Neuronal stem cell (in vitro differentiated cells): ENCODE data around the gene PHKG2. TPM values are rescaled to one million over a fixed set of nuclear protein-coding genes. Genes with fewer than 3 reads are reported as not detected.

Source experiments
- DNase-seq: peaks from one replicate; pipeline ENCODE4 v3.0.0-alpha.2; 2013; ENCODE audit warnings: low spot score
- H2AFZ ChIP-seq: one replicate; pipeline ENCODE4 v1.6.1; 2013; ENCODE audit warnings: mild to moderate bottlenecking, low read length, inconsistent platforms
- H2AK5ac ChIP-seq: 2 replicates; pipeline ENCODE4 v1.6.1; 2013; ENCODE audit warnings: low read depth, mild to moderate bottlenecking, inconsistent platforms, low read length, moderate library complexity, mixed read lengths
- H2BK120ac ChIP-seq: 2 replicates; pipeline ENCODE4 v1.6.1; 2013; ENCODE audit warnings: low read depth, mild to moderate bottlenecking, inconsistent platforms, low read length, moderate library complexity, mixed read lengths
- H2BK12ac ChIP-seq: one replicate; pipeline ENCODE4 v1.6.1; 2013; ENCODE audit warnings: low read length, inconsistent platforms
- H2BK15ac ChIP-seq: 2 replicates; pipeline ENCODE4 v1.6.1; 2013; ENCODE audit warnings: mild to moderate bottlenecking, low read length, inconsistent platforms, mixed read lengths
- H2BK5ac ChIP-seq: one replicate; pipeline ENCODE4 v1.6.1; 2013; ENCODE audit warnings: inconsistent platforms, mild to moderate bottlenecking, low read length, moderate library complexity
- H3K14ac ChIP-seq: one replicate; pipeline ENCODE4 v1.6.1; 2013; ENCODE audit warnings: low read length, inconsistent platforms
- H3K18ac ChIP-seq: 2 replicates; pipeline ENCODE4 v1.6.1; 2013; ENCODE audit warnings: low read length, inconsistent platforms
- H3K23ac ChIP-seq: 2 replicates; pipeline ENCODE4 v1.6.1; 2013; ENCODE audit warnings: low read depth, mild to moderate bottlenecking, mixed read lengths, low read length, inconsistent platforms; ENCODE audit not compliant: poor library complexity
- H3K27ac ChIP-seq: replicated peaks from 3 replicates; pipeline ENCODE4 v1.5.1; 2013; ENCODE audit warnings: low read length, inconsistent platforms
- H3K27me3 ChIP-seq, 3 experiments: 2 replicates each; pipeline ENCODE4 v1.6.1; 2013; ENCODE audit warnings: low read length in 3 of 3, mild to moderate bottlenecking in 2 of 3, inconsistent platforms in 1 of 3, low read depth in 1 of 3, mixed read lengths in 1 of 3, moderate library complexity in 1 of 3; ENCODE audit not compliant: control insufficient read depth in 3 of 3, insufficient read depth in 3 of 3
- H3K36me3 ChIP-seq, 2 donors: replicated peaks in 1 of 2; 2 replicates each; pipeline ENCODE4 v1.6.1; 2013; ENCODE audit warnings: low read length in 2 of 2; ENCODE audit not compliant: control insufficient read depth in 2 of 2, insufficient read depth in 2 of 2
- H3K4ac ChIP-seq: 2 replicates; pipeline ENCODE4 v1.6.1; 2013; ENCODE audit warnings: inconsistent platforms, mild to moderate bottlenecking, low read length, moderate library complexity
- H3K4me1 ChIP-seq, 2 donors: 1 replicate in 1 of 2; 2 replicates in 1 of 2; pipeline ENCODE4 v1.6.1; 2013; ENCODE audit warnings: low read length in 2 of 2, low read depth in 1 of 2; ENCODE audit not compliant: control insufficient read depth in 2 of 2, insufficient read depth in 1 of 2
- H3K4me2 ChIP-seq: one replicate; pipeline ENCODE4 v1.6.1; 2013; ENCODE audit warnings: mild to moderate bottlenecking, low read length, inconsistent platforms; ENCODE audit not compliant: insufficient read depth, poor library complexity, severe bottlenecking
- H3K4me3 ChIP-seq, 2 donors: 2 replicates each; pipeline ENCODE4 v1.5.1; 2013; ENCODE audit warnings: low read length in 2 of 2, mild to moderate bottlenecking in 2 of 2, inconsistent platforms in 1 of 2, moderate library complexity in 1 of 2
- H3K79me1 ChIP-seq: one replicate; pipeline ENCODE4 v1.6.1; 2013; ENCODE audit warnings: low read depth, mild to moderate bottlenecking, inconsistent platforms, low read length, moderate library complexity
- H3K9ac ChIP-seq: one replicate; pipeline ENCODE4 v1.6.1; 2013; ENCODE audit warnings: mild to moderate bottlenecking, low read depth, low read length, inconsistent platforms; ENCODE audit not compliant: poor library complexity
- H3K9me3 ChIP-seq, 2 donors: replicated peaks in 1 of 2; 2 replicates each; pipeline versions ENCODE3 to v1.6.1; 2013; ENCODE audit warnings: low read length in 2 of 2, mild to moderate bottlenecking in 2 of 2, inconsistent platforms in 1 of 2, low read depth in 1 of 2, mixed read lengths in 1 of 2, moderate library complexity in 1 of 2; ENCODE audit not compliant: control insufficient read depth in 2 of 2, insufficient read depth in 1 of 2
- H4K8ac ChIP-seq: one replicate; pipeline ENCODE4 v1.6.1; 2013; ENCODE audit warnings: low read depth, mild to moderate bottlenecking, inconsistent platforms, low read length, moderate library complexity
- H4K91ac ChIP-seq: one replicate; pipeline ENCODE4 v1.6.1; 2013; ENCODE audit warnings: low read length, low read depth, mild to moderate bottlenecking, inconsistent platforms; ENCODE audit not compliant: poor library complexity
- WGBS, 2 donors: extraction: QIAGEN DNeasy Blood & Tissue Kit; methylation state at CpG; one replicate each; pipeline ENCODE4 v1.1.7; 2013; ENCODE audit warnings: missing lambda C conversion rate in 2 of 2, mixed read lengths in 1 of 2; ENCODE audit not compliant: insufficient read length in 2 of 2, insufficient replicate concordance in 1 of 2; ENCODE audit errors: extremely low coverage in 2 of 2; 5-methylcytosine and 5-hydroxymethylcytosine counted together
- polyA plus RNA-seq, 2 experiments: library from polyadenylated mRNA; stranded (reverse); fragments of 200-250 nt; gene quantifications; one replicate each; pipeline ENCODE4 v1.2.3, GENCODE V29; 2013

PHKG2 gene, protein sequence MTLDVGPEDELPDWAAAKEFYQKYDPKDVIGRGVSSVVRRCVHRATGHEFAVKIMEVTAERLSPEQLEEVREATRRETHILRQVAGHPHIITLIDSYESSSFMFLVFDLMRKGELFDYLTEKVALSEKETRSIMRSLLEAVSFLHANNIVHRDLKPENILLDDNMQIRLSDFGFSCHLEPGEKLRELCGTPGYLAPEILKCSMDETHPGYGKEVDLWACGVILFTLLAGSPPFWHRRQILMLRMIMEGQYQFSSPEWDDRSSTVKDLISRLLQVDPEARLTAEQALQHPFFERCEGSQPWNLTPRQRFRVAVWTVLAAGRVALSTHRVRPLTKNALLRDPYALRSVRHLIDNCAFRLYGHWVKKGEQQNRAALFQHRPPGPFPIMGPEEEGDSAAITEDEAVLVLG
- polyA plus RNA-seq (2013, experiment 1 of 2), result 22.6 TPM
- polyA plus RNA-seq (2013, experiment 2 of 2), result 21.7 TPM

DNA sequence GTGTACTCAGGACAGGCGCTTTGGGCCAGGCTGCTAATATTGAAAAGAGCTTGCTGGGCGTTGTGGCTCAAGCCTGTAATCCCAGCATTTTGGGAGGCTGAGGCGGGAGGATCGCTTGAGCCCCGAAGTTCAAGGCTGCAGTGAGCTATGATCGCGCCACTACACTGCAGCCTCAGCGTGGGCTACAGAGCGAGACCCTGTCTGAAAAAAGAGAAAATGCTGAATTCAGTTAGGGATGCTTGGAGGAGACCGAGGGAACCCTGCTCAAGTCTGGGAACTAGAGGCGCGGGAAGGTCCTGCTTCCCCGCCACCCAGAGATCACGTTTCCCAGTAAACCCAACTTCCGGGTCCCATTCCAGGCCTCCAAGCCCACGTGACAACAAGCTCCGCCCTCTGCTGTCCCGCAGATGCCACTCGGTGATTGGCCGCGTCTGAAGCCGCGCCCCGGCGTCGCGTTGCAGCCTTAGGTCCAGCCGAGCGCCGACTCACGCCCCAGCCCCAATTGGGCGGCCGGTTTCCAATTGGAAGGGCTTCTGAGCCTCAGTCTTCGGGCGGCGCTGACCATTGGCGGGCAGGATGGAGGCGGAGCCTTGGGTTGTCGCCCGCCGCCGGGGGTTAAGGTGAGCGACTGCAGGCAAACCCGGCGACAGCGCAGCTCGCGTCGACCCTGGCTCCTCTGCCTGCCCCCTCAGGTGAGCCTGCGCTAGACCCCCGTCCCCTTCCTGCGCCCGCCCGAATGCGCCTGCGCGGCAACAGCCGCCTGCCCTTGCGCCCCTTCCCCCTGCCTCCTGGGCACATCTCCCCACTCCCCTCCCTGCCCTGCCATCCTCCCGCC lies at the start of gene PHKG2:
PHKG2 (plus strand) TSS at position 627 of the 835 bp plus-strand sequence. CDS start 396 bp downstream, outside the sequence.
- Histone ChIP-seq H3K27ac (peak within 1 kb of the TSS; percentile 70), H3K4ac (no peak within 1 kb of the TSS), H3K9ac (peak within 1 kb of the TSS; percentile 92), H3K4me2 (peak within 1 kb of the TSS; percentile 81), H2AK5ac (no peak within 1 kb of the TSS), H3K23ac (peak within 1 kb of the TSS; percentile 90), H2BK120ac (no peak within 1 kb of the TSS), H3K4me1 (peaks cover 0 to 2% of the 10 kb centered on the region in 2 donors), H2AFZ (peak within 1 kb of the TSS; percentile 86), H2BK12ac (no peak within 1 kb of the TSS), H3K14ac (no peak within 1 kb of the TSS), H3K4me3 (peak within 1 kb of the TSS; percentile 84 to 86), H3K79me1 (peaks cover 3% of the 10 kb centered on the region), H3K18ac (peak within 1 kb of the TSS; percentile 93), H3K36me3 (peaks cover 14 to 54% of the 10 kb centered on the region in 2 donors), H3K27me3 (no peaks in the 10 kb centered on the region), H4K8ac (no peak within 1 kb of the TSS), H2BK15ac (no peak within 1 kb of the TSS), H3K9me3 (no peaks in the 10 kb centered on the region), H2BK5ac (no peak within 1 kb of the TSS), H4K91ac (no peak within 1 kb of the TSS)
- WGBS, 2 donors, result no CpG with 5 or more reads among the region's 60 CpGs
- peak; percentile 98 for DNase-seq

DNA sequence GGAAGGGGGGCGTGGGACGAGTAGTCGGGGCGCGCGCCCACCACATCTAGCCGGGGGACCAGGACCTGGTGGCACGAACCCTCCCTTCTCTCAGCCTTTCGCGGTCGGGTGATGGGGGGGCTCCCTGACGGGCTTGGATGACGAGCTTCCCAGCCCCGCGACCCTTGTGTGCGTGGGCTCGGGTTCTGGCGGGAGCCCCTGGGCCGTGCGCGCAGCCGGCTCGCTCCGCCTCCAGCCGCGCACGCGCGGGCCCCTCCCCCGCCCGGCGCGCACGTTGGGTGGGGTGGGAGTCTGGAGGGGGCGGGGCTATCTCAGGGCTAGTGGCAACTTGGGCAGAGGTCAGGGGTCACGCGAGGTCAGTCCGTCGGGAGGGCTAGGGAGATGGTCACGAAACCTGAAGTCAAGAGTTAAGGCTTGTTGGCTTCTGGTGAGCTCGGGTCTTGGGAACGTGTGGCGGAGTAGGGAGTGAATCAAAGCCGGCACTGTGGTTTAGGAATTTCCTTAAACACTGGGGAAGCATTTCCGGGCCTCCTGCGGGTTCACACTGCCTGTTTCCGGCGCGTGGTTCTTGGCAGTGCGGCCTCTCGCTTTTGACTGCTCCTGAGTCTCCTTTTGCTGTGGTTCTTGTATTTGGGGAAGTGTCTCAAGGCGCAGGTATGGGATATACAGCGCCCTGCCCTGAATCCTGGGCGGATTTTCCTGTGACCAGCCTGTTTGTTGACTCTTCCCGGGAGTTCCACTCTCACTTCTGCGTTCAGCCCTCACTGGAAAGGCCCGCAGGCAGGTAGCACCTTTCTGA lies 49.2 kb upstream of the PHKG2 start, which contains the start of gene SRCAP:
SRCAP (plus strand) TSS at position 356 of the 799 bp plus-strand sequence. CDS start 1,654 bp downstream, outside the sequence.
- Histone ChIP-seq H4K91ac (peak within 1 kb of the TSS; percentile 100), H3K27me3 (no peaks in the 10 kb centered on the region), H3K9ac (peak within 1 kb of the TSS; percentile 100), H3K9me3 (no peaks in the 10 kb centered on the region), H4K8ac (peak within 1 kb of the TSS; percentile 95), H3K79me1 (peaks cover 6% of the 10 kb centered on the region), H2AK5ac (peak within 1 kb of the TSS; percentile 99), H3K4me3 (peak within 1 kb of the TSS; percentile 96 to 98), H3K18ac (peak within 1 kb of the TSS; percentile 100), H2BK120ac (peak within 1 kb of the TSS; percentile 99), H2BK15ac (peak within 1 kb of the TSS; percentile 84), H3K4me1 (peaks cover 5 to 6% of the 10 kb centered on the region in 2 donors), H3K14ac (peak within 1 kb of the TSS; percentile 100), H3K36me3 (peaks cover 23 to 46% of the 10 kb centered on the region in 2 donors), H2BK5ac (peak within 1 kb of the TSS; percentile 99), H3K27ac (peak within 1 kb of the TSS; percentile 100), H2AFZ (peak within 1 kb of the TSS; percentile 94), H2BK12ac (peak within 1 kb of the TSS; percentile 96), H3K4ac (peak within 1 kb of the TSS; percentile 100), H3K4me2 (peak within 1 kb of the TSS; percentile 55), H3K23ac (peak within 1 kb of the TSS; percentile 100)
- DNase-seq, result peak; percentile 81
- no CpG with 5 or more reads among the region's 57 CpGs for WGBS, 2 donors

DNA sequence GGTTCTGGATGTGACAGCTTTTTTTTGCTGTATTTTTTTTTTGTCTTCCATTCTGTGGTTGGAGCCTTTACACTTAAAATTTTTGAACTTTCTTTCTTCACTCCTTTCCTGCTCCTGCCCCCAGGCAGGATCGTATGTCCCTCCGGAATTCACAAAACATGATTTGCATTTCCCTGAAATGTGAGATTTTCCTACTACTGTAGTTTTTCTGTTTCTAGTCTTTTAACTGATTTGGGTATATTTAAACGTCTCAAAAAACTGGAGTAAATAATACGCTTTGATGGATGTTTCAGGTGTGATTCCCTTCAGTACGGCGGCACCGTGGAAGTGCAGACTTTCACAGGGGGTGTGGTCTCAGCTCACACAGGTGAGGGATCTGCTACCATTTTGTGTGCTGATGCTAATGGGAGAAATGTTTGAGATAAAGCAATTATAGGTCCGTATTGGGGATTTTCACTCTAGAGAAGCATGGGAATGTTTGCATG lies 48.6 kb upstream of the PHKG2 start:
- no peak overlapping the region for H2BK12ac ChIP-seq
- H3K4me1 ChIP-seq, result peaks cover 5 to 6% of the 10 kb centered on the region in 2 donors
- no peak overlapping the region for H3K14ac ChIP-seq
- H4K8ac ChIP-seq, result no peak overlapping the region
- H3K9me3 ChIP-seq, result no peaks in the 10 kb centered on the region
- no peak overlapping the region for H2AK5ac ChIP-seq
- WGBS, 2 donors, result no CpG with 5 or more reads among the region's 8 CpGs
- H3K27ac ChIP-seq, result no peak overlapping the region
- H2BK120ac ChIP-seq, result no peak overlapping the region
- H2AFZ ChIP-seq, result no peak overlapping the region
- H3K36me3 ChIP-seq, result peaks cover 28 to 52% of the 10 kb centered on the region in 2 donors
- peaks cover 6% of the 10 kb centered on the region for H3K79me1 ChIP-seq
- no peak overlapping the region for H3K23ac ChIP-seq
- no peak overlapping the region for H3K9ac ChIP-seq
- no peak overlapping the region for H2BK5ac ChIP-seq
- no peak overlapping the region for H3K18ac ChIP-seq
- H3K4me2 ChIP-seq, result peak overlapping the region; percentile 55
- no peak for DNase-seq
- no peak overlapping the region for H4K91ac ChIP-seq
- H2BK15ac ChIP-seq, result no peak overlapping the region
- no peaks in the 10 kb centered on the region for H3K27me3 ChIP-seq
- H3K4me3 ChIP-seq, result peak overlapping the region; percentile 96 to 98
- no peak overlapping the region for H3K4ac ChIP-seq
